Measurements from ENCODE around the gene PRKCD. TPM values are rescaled to one million over a fixed set of nuclear protein-coding genes. Genes with fewer than 3 reads are reported as not detected.

PRKCD gene
- total and polyA plus RNA-seq, 9 of the 15 experiments (the other 6 are each of a cell fraction or from before 2014, with no cell fraction given) = 2.5 to 19.5 (median 6.1) TPM

GRCh38 chr3:53175613-53176540 lies 14.9 kb downstream of the PRKCD start:
- no peak overlapping the region for H3K4me3 ChIP-seq
- ChIA-PET CTCF (ENCODE audit: low intra/inter-chr PET ratio) (no interaction called here), POLR2A (interaction anchor here (0.5 kb wide), 1 partner anchor 47 kb away, joined by 3 read pairs; no protein-coding TSS in a partner anchor)
- TF ChIP-seq EWSR1 (IDR thresholded peaks at IDR 0.05; ENCODE audit: borderline replicate concordance, low read depth, partially characterized antibody) = no peak
- no peak for TF ChIP-seq DIDO1 (tag; IDR thresholded peaks at IDR 0.05; ENCODE audit: low read depth)
- TF ChIP-seq THRAP3 (IDR thresholded peaks at IDR 0.05; ENCODE audit: borderline replicate concordance) = no peak
- TF ChIP-seq ZNF76 (CRISPR knock-in tag; IDR thresholded peaks at IDR 0.05; ENCODE audit: borderline replicate concordance) = no peak
- no peaks in the 10 kb centered on the region for H3K27me3 ChIP-seq (ENCODE audit: control insufficient read depth in 2 of 2, insufficient read depth in 2 of 2, low read length in 2 of 2)
- WGBS (ENCODE audit: insufficient coverage, low coverage, missing lambda C conversion rate) = 74% methylated on average over 7 of the region's 9 CpGs
- 0 out of 3 replicates have a peak, but pooled peaks cover 4% of the 10 kb centered on the region for H3K36me3 ChIP-seq (ENCODE audit: control insufficient read depth, insufficient read depth, low read length)
- peaks cover 0 to 13% of the 10 kb centered on the region in 2 experiments; a peak in 1 of 5 replicates for H3K4me1 ChIP-seq (replicated peaks in 1 of 2; ENCODE audit: control insufficient read depth in 2 of 2, insufficient read depth in 2 of 2, low read length in 2 of 2)
- no peaks in the 10 kb centered on the region for H3K9me3 ChIP-seq (replicated peaks; ENCODE audit: control insufficient read depth, insufficient read depth, low read depth, low read length)
- in situ Hi-C loops (cut with MboI) = no loop called here
- no peaks in the 10 kb centered on the region; the same call in 1 of the 2 replicates for H4K20me1 ChIP-seq (replicated peaks; ENCODE audit: control insufficient read depth, insufficient read depth, low read length)
- no peak overlapping the region for H3K27ac ChIP-seq (ENCODE audit: extremely low read depth, low read depth, low read length)
- no peak overlapping the region for H3K4me2 ChIP-seq (ENCODE audit: insufficient read depth, low read length)
- no peaks in the 10 kb centered on the region for H3K9me1 ChIP-seq (ENCODE audit: control insufficient read depth, insufficient read depth, low read length)
- FAIRE-seq = no peak
- BruUV-seq (replicated peaks) = no TSS peak
- no peak overlapping the region for H2AFZ ChIP-seq (ENCODE audit: low read depth, low read length)
- H3K9ac ChIP-seq (ENCODE audit: insufficient read depth in 1 of 2, low read depth in 2 of 2, low read length in 2 of 2) = no peak overlapping the region; a peak in 1 of 4 replicates
- DNase-seq (ENCODE audit: extremely low read depth in 1 of 4, low spot score in 3 of 4) = no peak
- ATAC-seq = no peak; the same call in 2 of the 3 replicates
- H3K79me2 ChIP-seq (ENCODE audit: control insufficient read depth, insufficient read depth, low read length) = no peaks in the 10 kb centered on the region
- intact Hi-C loops (cut with micrococcal nuclease) = no loop called here
